Activated T-helper 17 cell treated with anti-CD3 and anti-CD28 coated beads, Interleukin-2, amount 50 U/mL, for 72 hours (primary cell): ENCODE measurements around the gene F7. TPM values are rescaled to one million over a fixed set of nuclear protein-coding genes. Genes with fewer than 3 reads are reported as not detected.
"Not testable (repeated sequence)": the region's sequence is repeated elsewhere in the genome, so short reads cannot be mapped to it uniquely, and the experiment has no call there.

Experiments used
- ATAC-seq: fragments of 150-1000 bp; cut with Tn5 transposase; replicated peaks from 2 replicates; pipeline ENCODE4 v1.10.0; 2021; ENCODE audit warnings: mild to moderate bottlenecking, moderate library complexity
- H3K27ac Mint-ChIP-seq: one replicate; pipeline ENCODE4 v1.8.0; 2022; ENCODE audit warnings: mixed read lengths
- H3K27me3 Mint-ChIP-seq: one replicate; pipeline ENCODE4 v1.8.0; 2022; ENCODE audit warnings: mixed read lengths
- H3K36me3 Mint-ChIP-seq: one replicate; pipeline ENCODE4 v1.8.0; 2022; ENCODE audit warnings: low read depth, mild to moderate bottlenecking, mixed read lengths
- H3K4me1 Mint-ChIP-seq: one replicate; pipeline ENCODE4 v1.8.0; 2022; ENCODE audit warnings: mixed read lengths
- H3K4me3 Mint-ChIP-seq: one replicate; pipeline ENCODE4 v1.8.0; 2022; ENCODE audit warnings: mild to moderate bottlenecking, mixed read lengths
- H3K9me3 Mint-ChIP-seq: one replicate; pipeline ENCODE4 v1.8.0; 2022; ENCODE audit warnings: mixed read lengths
- total RNA-seq, 2 donors: library from RNA; stranded (reverse); gene quantifications; one replicate each; pipeline ENCODE4 v1.2.3, GENCODE V29; 2022

The F7 gene
- total RNA-seq, 2 donors from 2014 or later: 0.40 TPM; not detected in 1

GRCh38 chr13:113159701-113160100 is 54.1 kb downstream of the F7 start:
- H3K27me3 Mint-ChIP-seq: no peaks in the 10 kb centered on the region
- ATAC-seq: no peak
- peak overlapping the region; percentile 63 for H3K4me3 Mint-ChIP-seq
- no peak overlapping the region for H3K27ac Mint-ChIP-seq
- H3K36me3 Mint-ChIP-seq: peaks cover 4% of the 10 kb centered on the region
- peaks cover 6% of the 10 kb centered on the region for H3K9me3 Mint-ChIP-seq
- H3K4me1 Mint-ChIP-seq: peaks cover 2% of the 10 kb centered on the region

GRCh38 chr13:113160983-113161382 is 55.4 kb downstream of the F7 start:
- no peaks in the 10 kb centered on the region for H3K27me3 Mint-ChIP-seq
- H3K27ac Mint-ChIP-seq: peak overlapping the region; percentile 83
- H3K9me3 Mint-ChIP-seq: no peaks in the 10 kb centered on the region
- peaks cover 2% of the 10 kb centered on the region for H3K36me3 Mint-ChIP-seq
- H3K4me1 Mint-ChIP-seq: peaks cover 14% of the 10 kb centered on the region
- ATAC-seq: no peak
- H3K4me3 Mint-ChIP-seq: peak overlapping the region; percentile 63

GRCh38 chr13:113161433-113161832 is 55.8 kb downstream of the F7 start:
- Mint-ChIP-seq H3K4me1 (peaks cover 19% of the 10 kb centered on the region), H3K9me3 (no peaks in the 10 kb centered on the region), H3K4me3 (peak overlapping the region; percentile 63), H3K27me3 (no peaks in the 10 kb centered on the region), H3K36me3 (peaks cover 6% of the 10 kb centered on the region), H3K27ac (peak overlapping the region; percentile 83)
- ATAC-seq: peak; percentile 22

GRCh38 chr13:113161975-113162374 is 56.4 kb downstream of the F7 start:
- not testable (repeated sequence) for H3K4me3 Mint-ChIP-seq, H3K36me3 Mint-ChIP-seq, H3K9me3 Mint-ChIP-seq, H3K27ac Mint-ChIP-seq, H3K27me3 Mint-ChIP-seq, ATAC-seq
- H3K4me1 Mint-ChIP-seq: peaks cover 21% of the 10 kb centered on the region

- H3K27ac Mint-ChIP-seq: peak overlapping the region; percentile 67
- peaks cover 4% of the 10 kb centered on the region for H3K9me3 Mint-ChIP-seq
- ATAC-seq: peak; percentile 32
- H3K4me1 Mint-ChIP-seq: peaks cover 21% of the 10 kb centered on the region
- peaks cover 12% of the 10 kb centered on the region for H3K36me3 Mint-ChIP-seq
- peak overlapping the region; percentile 65 for H3K4me3 Mint-ChIP-seq
- H3K27me3 Mint-ChIP-seq: no peaks in the 10 kb centered on the region
Measured at GRCh38 chr13:113162783-113163685, 57.4 kb downstream of the F7 start.

GRCh38 chr13:113164492-113164891 is 58.9 kb downstream of the F7 start:
- Mint-ChIP-seq H3K27ac (no peak overlapping the region), H3K27me3 (no peaks in the 10 kb centered on the region), H3K4me3 (no peak overlapping the region)

GRCh38 chr13:113166266-113166665 is 60.7 kb downstream of the F7 start:
- peak overlapping the region; percentile 48 for H3K4me3 Mint-ChIP-seq
- peaks cover 4% of the 10 kb centered on the region for H3K9me3 Mint-ChIP-seq
- peak overlapping the region; percentile 60 for H3K27ac Mint-ChIP-seq
- peaks cover 40% of the 10 kb centered on the region for H3K36me3 Mint-ChIP-seq
- H3K4me1 Mint-ChIP-seq: peaks cover 21% of the 10 kb centered on the region
- peak; percentile 87 for ATAC-seq
- no peaks in the 10 kb centered on the region for H3K27me3 Mint-ChIP-seq

More at GRCh38 chr13:113164492-113164891, 58.9 kb downstream of the F7 start:
- no peak for ATAC-seq
- Mint-ChIP-seq H3K36me3 (peaks cover 26% of the 10 kb centered on the region), H3K4me1 (peaks cover 21% of the 10 kb centered on the region), H3K9me3 (peaks cover 4% of the 10 kb centered on the region)

GRCh38 chr13:113166681-113167080 is 61.1 kb downstream of the F7 start:
- H3K27me3 Mint-ChIP-seq: no peaks in the 10 kb centered on the region
- H3K9me3 Mint-ChIP-seq: peaks cover 4% of the 10 kb centered on the region
- peaks cover 21% of the 10 kb centered on the region for H3K4me1 Mint-ChIP-seq
- peak overlapping the region; percentile 48 for H3K4me3 Mint-ChIP-seq
- H3K36me3 Mint-ChIP-seq: peaks cover 44% of the 10 kb centered on the region
- H3K27ac Mint-ChIP-seq: peak overlapping the region; percentile 60
- ATAC-seq: no peak

- no peak overlapping the region for H3K27ac Mint-ChIP-seq
Measured at GRCh38 chr13:113167155-113167554, 61.6 kb downstream of the F7 start.

GRCh38 chr13:113167575-113167974 is 62.0 kb downstream of the F7 start:
- Mint-ChIP-seq H3K4me3 (no peak overlapping the region), H3K36me3 (peaks cover 52% of the 10 kb centered on the region), H3K27me3 (no peaks in the 10 kb centered on the region), H3K27ac (no peak overlapping the region), H3K4me1 (peaks cover 21% of the 10 kb centered on the region), H3K9me3 (peaks cover 4% of the 10 kb centered on the region)
- ATAC-seq: no peak

More at GRCh38 chr13:113167155-113167554, 61.6 kb downstream of the F7 start:
- Mint-ChIP-seq H3K9me3 (peaks cover 4% of the 10 kb centered on the region), H3K4me3 (no peak overlapping the region), H3K27me3 (no peaks in the 10 kb centered on the region), H3K36me3 (peaks cover 49% of the 10 kb centered on the region), H3K4me1 (peaks cover 21% of the 10 kb centered on the region)
- ATAC-seq: no peak

- H3K4me3 Mint-ChIP-seq: no peak overlapping the region
- no peak overlapping the region for H3K27ac Mint-ChIP-seq
- ATAC-seq: no peak
- peaks cover 58% of the 10 kb centered on the region for H3K36me3 Mint-ChIP-seq
- H3K9me3 Mint-ChIP-seq: peaks cover 4% of the 10 kb centered on the region
- no peaks in the 10 kb centered on the region for H3K27me3 Mint-ChIP-seq
- peaks cover 21% of the 10 kb centered on the region for H3K4me1 Mint-ChIP-seq
Measured at GRCh38 chr13:113168211-113168610, 62.6 kb downstream of the F7 start.

- H3K36me3 Mint-ChIP-seq: peaks cover 70% of the 10 kb centered on the region
- no peaks in the 10 kb centered on the region for H3K27me3 Mint-ChIP-seq
- peaks cover 19% of the 10 kb centered on the region for H3K4me1 Mint-ChIP-seq
- peak; percentile 68 for ATAC-seq
- no peak overlapping the region for H3K4me3 Mint-ChIP-seq
- no peak overlapping the region for H3K27ac Mint-ChIP-seq
- peaks cover 4% of the 10 kb centered on the region for H3K9me3 Mint-ChIP-seq
Measured at GRCh38 chr13:113169277-113170272, 64.0 kb downstream of the F7 start.
